Brain pericyte (primary cell): ENCODE results near the gene HGF.

Experiments used
- DNase-seq: peaks from one replicate; pipeline ENCODE4 v3.0.0-alpha.2; 2012; ENCODE audit warnings: low read depth, low spot score

Gene HGF

GRCh38 chr7:81776948-81777630 is 7.2 kb upstream of the HGF start:
- no peak for DNase-seq

- no peak for DNase-seq
These were observed 6.3 kb upstream of the HGF start for GRCh38 chr7:81776161-81776560.

- no peak for DNase-seq
These were observed 5.7 kb upstream of the HGF start for GRCh38 chr7:81775560-81775959.

- DNase-seq: no peak
These were observed 4.7 kb upstream of the HGF start for GRCh38 chr7:81774551-81774950.

- no peak for DNase-seq
These were observed 929 bp upstream of the HGF start for GRCh38 chr7:81770728-81771223.

- DNase-seq: no peak
These were observed 682 bp downstream of the HGF start for GRCh38 chr7:81768951-81769778.

- DNase-seq: no peak
These were observed 1.9 kb downstream of the HGF start for GRCh38 chr7:81767926-81768325.

GRCh38 chr7:81761821-81762220 is 8.0 kb downstream of the HGF start:
- no peak for DNase-seq

GRCh38 chr7:81761031-81761430 is 8.8 kb downstream of the HGF start:
- no peak for DNase-seq

- DNase-seq: no peak
These were observed 14.7 kb downstream of the HGF start for GRCh38 chr7:81754918-81755696.

GRCh38 chr7:81753392-81753791 is 16.5 kb downstream of the HGF start:
- DNase-seq: no peak

- no peak for DNase-seq
These were observed 17.5 kb downstream of the HGF start for GRCh38 chr7:81752318-81752714.

- DNase-seq: no peak
These were observed 18.1 kb downstream of the HGF start for GRCh38 chr7:81751619-81752317.

GRCh38 chr7:81745637-81746036 is 24.2 kb downstream of the HGF start:
- DNase-seq: no peak

GRCh38 chr7:81744389-81744788 is 25.5 kb downstream of the HGF start:
- DNase-seq: no peak

GRCh38 chr7:81743665-81744064 is 26.2 kb downstream of the HGF start:
- DNase-seq: no peak

GRCh38 chr7:81743201-81743600 is 26.6 kb downstream of the HGF start:
- DNase-seq: no peak

- no peak for DNase-seq
These were observed 29.4 kb downstream of the HGF start for GRCh38 chr7:81740403-81740802.

GRCh38 chr7:81736091-81736490 is 33.8 kb downstream of the HGF start:
- DNase-seq: no peak

GRCh38 chr7:81725812-81726127 is 44.1 kb downstream of the HGF start:
- no peak for DNase-seq

- DNase-seq: no peak
These were observed 44.6 kb downstream of the HGF start for GRCh38 chr7:81725003-81725811.
